HUES6 (cell line): Measurements from ENCODE around the gene KRTAP5-3.
"Not testable (repeated sequence)": the region's sequence is repeated elsewhere in the genome, so short reads cannot be mapped to it uniquely, and the experiment has no call there.

Experiments
- H3K27ac ChIP-seq: 2 replicates; pipeline ENCODE4 v1.7.0; 2013; ENCODE audit warnings: low read depth, mild to moderate bottlenecking, low read length, inconsistent platforms
- H3K27me3 ChIP-seq: 2 replicates; pipeline ENCODE4 v1.6.1; 2013; ENCODE audit warnings: low read length; ENCODE audit not compliant: control insufficient read depth, insufficient read depth
- H3K36me3 ChIP-seq: 2 replicates; pipeline ENCODE4 v1.6.1; 2013; ENCODE audit warnings: low read length; ENCODE audit not compliant: control insufficient read depth, insufficient read depth
- H3K4me1 ChIP-seq: 2 replicates; pipeline ENCODE4 v1.6.1; 2013; ENCODE audit warnings: low read length; ENCODE audit not compliant: control insufficient read depth, insufficient read depth
- H3K4me3 ChIP-seq: 2 replicates; pipeline ENCODE4 v1.5.1; 2013; ENCODE audit warnings: low read depth, low read length
- H3K9ac ChIP-seq: one replicate; pipeline ENCODE4 v1.6.1; 2013; ENCODE audit warnings: mild to moderate bottlenecking, low read length
- H3K9me3 ChIP-seq: 2 replicates; pipeline ENCODE4 v1.6.1; 2013; ENCODE audit warnings: low read depth, low read length; ENCODE audit not compliant: control insufficient read depth, insufficient read depth

KRTAP5-3 gene

DNA sequence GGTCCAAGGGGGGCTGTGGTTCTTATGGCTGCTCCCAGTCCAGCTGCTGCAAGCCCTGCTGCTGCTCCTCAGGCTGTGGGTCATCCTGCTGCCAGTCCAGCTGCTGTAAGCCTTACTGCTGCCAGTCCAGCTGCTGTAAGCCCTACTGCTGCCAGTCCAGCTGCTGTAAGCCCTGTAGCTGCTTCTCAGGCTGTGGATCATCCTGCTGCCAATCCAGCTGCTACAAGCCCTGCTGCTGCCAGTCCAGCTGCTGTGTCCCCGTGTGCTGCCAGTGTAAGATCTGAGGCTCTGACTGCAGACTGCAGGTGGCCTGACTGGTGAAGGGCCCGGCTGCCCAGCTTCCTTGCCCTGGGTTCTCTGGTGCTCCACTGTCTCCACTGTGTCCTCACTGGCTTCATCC, 22.0 kb upstream of the KRTAP5-3 start:
- H3K9me3 ChIP-seq, result no peaks in the 10 kb centered on the region
- H3K36me3 ChIP-seq, result no peaks in the 10 kb centered on the region
- peaks cover 37% of the 10 kb centered on the region for H3K27me3 ChIP-seq
- no peak overlapping the region for H3K4me3 ChIP-seq
- H3K4me1 ChIP-seq, result no peaks in the 10 kb centered on the region
- no peak overlapping the region for H3K27ac ChIP-seq
- H3K9ac ChIP-seq, result no peak overlapping the region

DNA sequence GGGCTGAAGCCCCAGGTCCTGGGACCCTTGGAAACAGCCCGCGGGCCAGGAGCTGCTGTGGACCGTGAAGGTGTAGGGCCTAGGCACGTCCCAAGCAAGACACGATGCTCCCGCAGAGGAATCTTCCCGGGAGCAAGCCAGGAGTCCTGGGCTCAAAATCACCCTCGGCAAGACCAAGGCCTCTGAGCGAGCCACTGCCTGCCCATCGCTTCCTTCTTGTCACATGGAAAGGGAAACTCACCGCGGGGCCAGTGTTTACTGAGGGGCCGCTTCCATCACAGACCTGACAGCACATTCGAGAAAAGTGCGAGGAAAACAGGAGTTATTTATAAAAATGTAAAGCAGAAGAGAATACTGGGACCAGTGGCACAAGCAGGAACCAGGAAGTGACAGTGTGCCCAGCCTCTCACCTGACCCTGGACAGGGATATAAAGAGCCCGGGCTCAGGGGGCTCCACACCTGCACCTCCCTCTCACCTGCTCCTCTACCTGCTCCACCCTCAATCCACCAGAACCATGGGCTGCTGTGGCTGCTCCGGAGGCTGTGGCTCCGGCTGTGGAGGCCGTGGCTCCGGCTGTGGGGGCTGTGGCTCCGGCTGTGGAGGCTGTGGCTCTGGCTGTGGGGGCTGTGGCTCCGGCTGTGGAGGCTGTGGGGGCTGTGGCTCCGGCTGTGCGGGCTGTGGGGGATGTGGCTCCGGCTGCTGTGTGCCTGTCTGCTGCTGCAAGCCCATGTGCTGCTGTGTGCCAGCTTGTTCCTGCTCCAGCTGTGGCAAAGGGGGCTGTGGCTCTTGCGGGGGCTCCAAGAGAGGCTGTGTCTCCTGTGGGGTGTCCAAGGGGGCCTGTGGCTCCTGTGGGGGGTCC, 21.3 kb upstream of the KRTAP5-3 start, which contains the start of gene KRTAP5-5:
Gene KRTAP5-5 (plus strand): TSS at position 450 of the 860 bp plus-strand sequence. CDS start 66 bp downstream, at position 516.
- Histone ChIP-seq H3K4me1 (no peaks in the 10 kb centered on the region), H3K27me3 (peaks cover 37% of the 10 kb centered on the region), H3K27ac (no peak within 1 kb of the TSS), H3K9ac (no peak within 1 kb of the TSS), H3K9me3 (no peaks in the 10 kb centered on the region), H3K36me3 (no peaks in the 10 kb centered on the region), H3K4me3 (no peak within 1 kb of the TSS)

DNA sequence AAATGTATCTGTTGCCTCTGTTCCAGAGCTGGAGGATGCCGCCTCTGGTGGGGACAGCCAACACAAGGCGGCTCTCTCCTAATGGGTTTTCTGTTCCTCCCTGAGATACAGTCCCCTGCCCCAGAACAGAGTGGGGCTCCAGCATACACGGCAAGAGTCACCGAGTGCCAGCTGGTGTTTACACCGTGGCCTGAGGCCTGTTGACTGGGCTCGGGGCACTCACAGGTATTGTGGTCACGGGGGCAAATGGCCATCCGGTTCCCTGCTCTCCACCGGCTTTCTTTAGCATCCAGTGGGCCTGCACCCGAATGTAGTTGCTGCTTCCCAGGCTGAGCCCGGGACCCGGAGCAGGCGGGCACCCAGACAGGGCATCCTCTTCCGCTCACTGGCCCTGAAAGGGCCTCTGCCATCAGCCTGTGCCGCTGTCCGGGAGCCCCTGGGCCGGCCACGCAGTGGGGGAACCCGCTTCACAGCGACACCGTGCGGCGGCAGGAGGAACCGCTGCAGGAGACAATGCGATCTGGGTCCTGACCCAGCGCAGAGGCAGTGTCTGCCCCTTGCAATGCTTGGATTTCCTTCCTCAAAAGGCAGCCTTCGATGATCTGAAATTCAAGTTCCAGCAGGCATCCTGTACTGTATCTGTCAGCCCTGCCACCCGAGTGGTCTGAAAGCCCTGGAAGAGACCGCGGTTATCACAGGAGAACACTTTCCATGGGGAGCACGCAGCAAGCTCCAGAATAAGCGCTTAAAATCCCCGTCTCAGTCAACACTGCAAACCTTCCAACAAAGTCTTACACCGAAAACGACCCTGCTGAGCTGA, 20.5 kb upstream of the KRTAP5-3 start:
- no peak overlapping the region for H3K27ac ChIP-seq
- H3K36me3 ChIP-seq, result no peaks in the 10 kb centered on the region
- peaks cover 37% of the 10 kb centered on the region for H3K27me3 ChIP-seq
- no peaks in the 10 kb centered on the region for H3K4me1 ChIP-seq
- no peak overlapping the region for H3K4me3 ChIP-seq
- H3K9ac ChIP-seq, result no peak overlapping the region
- H3K9me3 ChIP-seq, result no peaks in the 10 kb centered on the region

DNA sequence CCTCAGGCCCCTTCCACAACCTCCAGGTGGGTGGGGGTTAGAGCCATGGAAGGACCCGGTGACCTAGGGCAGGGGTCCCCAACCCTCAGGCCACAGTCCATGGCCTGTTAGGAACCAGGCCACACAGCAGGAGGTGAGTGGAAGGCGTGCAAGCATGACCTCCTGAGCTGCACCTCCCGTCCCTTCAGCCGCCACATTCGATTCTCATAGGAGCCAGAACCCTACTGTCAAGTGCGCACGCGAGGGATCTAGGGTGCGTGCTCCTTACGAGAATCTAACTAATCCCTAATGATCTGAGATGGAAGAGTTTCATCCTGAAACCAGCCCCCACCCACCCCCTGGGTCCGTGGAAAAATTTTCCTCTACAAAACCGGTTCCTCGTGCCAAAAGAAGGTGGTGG, 17.3 kb upstream of the KRTAP5-3 start:
- peaks cover 29% of the 10 kb centered on the region for H3K27me3 ChIP-seq
- H3K9ac ChIP-seq, result no peak overlapping the region
- no peak overlapping the region for H3K4me3 ChIP-seq
- H3K9me3 ChIP-seq, result no peaks in the 10 kb centered on the region
- H3K4me1 ChIP-seq, result no peaks in the 10 kb centered on the region
- H3K27ac ChIP-seq, result no peak overlapping the region
- no peaks in the 10 kb centered on the region for H3K36me3 ChIP-seq

DNA sequence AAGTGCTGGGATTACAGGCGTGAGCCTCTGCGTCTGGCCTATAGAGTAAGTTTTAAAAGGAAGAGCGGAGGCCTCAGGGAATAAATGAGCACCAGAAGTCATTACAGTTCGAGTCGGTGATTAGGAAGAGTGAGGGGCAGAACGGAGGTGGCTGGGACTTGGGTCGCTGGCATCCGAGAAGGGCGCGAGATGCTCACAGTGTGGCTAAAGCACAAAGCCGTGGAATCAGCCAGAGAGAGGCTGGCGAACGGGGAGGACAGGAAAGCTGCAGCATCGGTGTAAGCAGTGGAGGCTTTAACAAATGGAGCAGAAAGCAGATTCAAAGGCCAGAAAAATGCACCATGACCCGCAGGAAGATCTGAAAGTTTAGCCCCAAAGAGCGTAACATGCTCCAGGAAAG, 16.4 kb upstream of the KRTAP5-3 start:
- peaks cover 26% of the 10 kb centered on the region for H3K27me3 ChIP-seq
- no peaks in the 10 kb centered on the region for H3K9me3 ChIP-seq
- no peaks in the 10 kb centered on the region for H3K36me3 ChIP-seq
- H3K4me3 ChIP-seq, result no peak overlapping the region
- H3K4me1 ChIP-seq, result no peaks in the 10 kb centered on the region
- no peak overlapping the region for H3K9ac ChIP-seq
- no peak overlapping the region for H3K27ac ChIP-seq

GRCh38 chr11:1623716-1624115, 15.5 kb upstream of the KRTAP5-3 start:
- H3K27me3 ChIP-seq, result peaks cover 20% of the 10 kb centered on the region
- no peak overlapping the region for H3K4me3 ChIP-seq
- no peak overlapping the region for H3K9ac ChIP-seq
- H3K36me3 ChIP-seq, result no peaks in the 10 kb centered on the region
- no peaks in the 10 kb centered on the region for H3K4me1 ChIP-seq
- no peak overlapping the region for H3K27ac ChIP-seq
- no peaks in the 10 kb centered on the region for H3K9me3 ChIP-seq

DNA sequence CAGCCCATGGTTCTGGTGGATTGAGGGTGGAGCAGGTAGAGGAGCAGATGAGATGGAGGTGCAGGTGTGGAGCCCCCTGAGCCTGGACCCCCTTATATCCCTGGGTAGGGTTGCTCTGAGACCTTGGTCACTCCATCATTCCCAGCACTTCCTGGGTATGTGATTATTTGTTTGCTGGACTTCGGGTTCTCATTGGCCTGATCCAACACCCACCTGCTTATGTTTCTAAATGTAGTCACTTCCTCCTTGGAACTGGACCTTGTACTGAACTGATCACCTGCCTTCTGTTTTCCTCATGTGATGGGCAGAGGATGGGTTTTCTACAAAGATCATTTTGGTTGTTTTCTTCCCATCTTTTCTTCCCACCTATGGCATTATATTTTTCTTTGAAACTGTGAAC, 13.8 kb upstream of the KRTAP5-3 start, which contains the start of gene KRTAP5-4:
Gene KRTAP5-4 (minus strand): TSS at position 53 of the 400 bp plus-strand sequence. CDS start 45 bp downstream, at position 8.
- no peaks in the 10 kb centered on the region for H3K36me3 ChIP-seq
- H3K9me3 ChIP-seq, result peaks cover 4% of the 10 kb centered on the region; the same call in 1 of the 2 replicates
- no peak within 1 kb of the TSS for H3K27ac ChIP-seq
- no peaks in the 10 kb centered on the region for H3K4me1 ChIP-seq
- H3K27me3 ChIP-seq, result peaks cover 10% of the 10 kb centered on the region
- no peak within 1 kb of the TSS for H3K4me3 ChIP-seq
- H3K9ac ChIP-seq, result no peak within 1 kb of the TSS

DNA sequence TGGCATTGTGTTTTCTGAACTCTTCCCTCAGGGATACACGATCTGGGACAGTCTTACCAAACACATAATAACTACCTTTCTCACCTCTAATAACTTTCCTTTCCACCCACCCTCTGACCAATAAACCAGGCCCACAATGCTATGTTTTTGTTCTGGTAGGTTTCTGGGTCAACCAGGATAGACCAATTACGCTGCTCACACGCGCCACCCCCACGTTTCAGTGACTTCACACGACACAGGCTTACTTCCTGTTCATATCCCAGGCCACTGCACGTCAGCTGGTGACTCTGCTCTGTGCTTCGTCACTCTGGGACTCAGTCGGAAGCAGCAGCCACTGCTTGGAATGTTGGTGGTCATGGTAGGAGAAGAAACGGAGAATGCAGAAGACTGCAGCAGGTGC, 11.2 kb upstream of the KRTAP5-3 start:
- Histone ChIP-seq H3K4me3 (no peak overlapping the region), H3K9me3 (peaks cover 6% of the 10 kb centered on the region; the same call in 1 of the 2 replicates), H3K27ac (no peak overlapping the region), H3K9ac (no peak overlapping the region), H3K36me3 (no peaks in the 10 kb centered on the region), H3K27me3 (peaks cover 11% of the 10 kb centered on the region; the same call in 1 of the 2 replicates), H3K4me1 (no peaks in the 10 kb centered on the region)

- no peak overlapping the region for H3K4me3 ChIP-seq
- H3K27me3 ChIP-seq, result peaks cover 11% of the 10 kb centered on the region; the same call in 1 of the 2 replicates
- H3K27ac ChIP-seq, result no peak overlapping the region
- no peaks in the 10 kb centered on the region for H3K36me3 ChIP-seq
- H3K4me1 ChIP-seq, result no peaks in the 10 kb centered on the region
- peaks cover 6% of the 10 kb centered on the region; the same call in 1 of the 2 replicates for H3K9me3 ChIP-seq
- no peak overlapping the region for H3K9ac ChIP-seq
These were observed 10.0 kb upstream of the KRTAP5-3 start for GRCh38 chr11:1618231-1618630.

DNA sequence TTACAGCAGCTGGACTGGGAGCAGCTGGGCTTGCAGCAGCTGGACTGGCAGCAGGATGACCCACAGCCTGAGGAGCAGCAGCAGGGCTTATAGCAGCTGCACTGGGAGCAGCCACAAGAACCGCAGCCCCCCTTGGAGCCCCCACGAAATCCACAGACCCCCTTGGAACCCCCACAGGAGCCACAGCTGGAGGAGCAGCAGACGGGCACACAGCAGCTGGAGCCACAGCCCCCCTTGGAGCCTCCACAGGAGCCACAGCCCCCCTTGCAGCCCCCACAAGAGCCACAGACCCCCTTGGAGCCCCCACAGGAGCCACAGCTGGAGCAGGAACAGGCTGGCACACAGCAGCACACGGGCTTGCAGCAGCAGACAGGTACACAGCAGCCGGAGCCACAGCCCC, 362 bp downstream of the KRTAP5-3 start:
- H3K9me3 ChIP-seq, H3K27ac ChIP-seq, H3K4me3 ChIP-seq, H3K9ac ChIP-seq, H3K36me3 ChIP-seq, H3K4me1 ChIP-seq: not testable (repeated sequence)
- H3K27me3 ChIP-seq, result peaks cover 19% of the 10 kb centered on the region
